ENCODE results near the gene KRTAP22-1.

Gene KRTAP22-1

GRCh38 chr21:30634906-30635305 lies 34.0 kb downstream of the KRTAP22-1 start, which contains the start of gene KRTAP20-2:
Gene KRTAP20-2 (plus strand): TSS chr21:30635206. CDS start chr21:30635264, 58 bp downstream.
- no peaks in the 10 kb centered on the region for H3K4me1 ChIP-seq (ENCODE audit: control insufficient read depth, insufficient read depth, low read length)
- no peak within 1 kb of the TSS for H3K27ac ChIP-seq (ENCODE audit: low read depth, low read length)
- H3K36me3 ChIP-seq (ENCODE audit: control insufficient read depth, insufficient read depth, low read length) = no peaks in the 10 kb centered on the region
- H3K9ac ChIP-seq (ENCODE audit: low read length) = no peak within 1 kb of the TSS
- no peaks in the 10 kb centered on the region for H3K27me3 ChIP-seq (ENCODE audit: control insufficient read depth, insufficient read depth, low read length)
- no peak within 1 kb of the TSS for H3K4me3 ChIP-seq (ENCODE audit: low read length)

DNA sequence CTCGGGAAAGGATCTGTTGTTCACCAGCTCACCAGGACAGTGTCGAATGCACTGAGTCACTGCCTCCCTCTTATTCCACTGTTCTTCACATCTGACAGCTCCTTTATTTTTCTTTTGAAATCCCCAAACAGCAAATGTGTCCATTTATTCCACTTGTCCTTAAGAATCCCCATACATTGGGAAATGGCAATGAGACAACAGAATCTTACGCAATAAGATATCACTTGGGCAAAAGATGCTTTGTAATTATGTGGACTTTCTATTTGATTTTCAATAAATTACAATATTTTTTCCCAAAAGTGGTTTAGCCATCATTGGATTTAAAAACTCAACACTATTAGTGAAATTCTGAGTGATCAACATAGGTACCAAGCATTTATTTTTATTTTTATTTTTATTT lies 37.8 kb downstream of the KRTAP22-1 start:
- no peaks in the 10 kb centered on the region for H3K27me3 ChIP-seq (ENCODE audit: control insufficient read depth, insufficient read depth, low read length)
- H3K9ac ChIP-seq (ENCODE audit: low read length) = no peak overlapping the region
- H3K4me3 ChIP-seq (ENCODE audit: low read length) = no peak overlapping the region
- no peak overlapping the region for H3K27ac ChIP-seq (ENCODE audit: low read depth, low read length)
- no peaks in the 10 kb centered on the region for H3K4me1 ChIP-seq (ENCODE audit: control insufficient read depth, insufficient read depth, low read length)
- no peaks in the 10 kb centered on the region for H3K36me3 ChIP-seq (ENCODE audit: control insufficient read depth, insufficient read depth, low read length)

GRCh38 chr21:30642564-30642963 lies 41.7 kb downstream of the KRTAP22-1 start, which contains the start of gene KRTAP20-3:
Gene KRTAP20-3 (plus strand): TSS chr21:30642864.
- Histone ChIP-seq H3K36me3 (ENCODE audit: control insufficient read depth, insufficient read depth, low read length) (no peaks in the 10 kb centered on the region), H3K4me3 (ENCODE audit: low read length) (no peak within 1 kb of the TSS), H3K9ac (ENCODE audit: low read length) (no peak within 1 kb of the TSS), H3K27ac (ENCODE audit: low read depth, low read length) (no peak within 1 kb of the TSS), H3K4me1 (ENCODE audit: control insufficient read depth, insufficient read depth, low read length) (no peaks in the 10 kb centered on the region), H3K27me3 (ENCODE audit: control insufficient read depth, insufficient read depth, low read length) (no peaks in the 10 kb centered on the region)

- Histone ChIP-seq H3K36me3 (ENCODE audit: control insufficient read depth, insufficient read depth, low read length) (no peaks in the 10 kb centered on the region), H3K4me1 (ENCODE audit: control insufficient read depth, insufficient read depth, low read length) (no peaks in the 10 kb centered on the region), H3K9ac (ENCODE audit: low read length) (no peak overlapping the region), H3K27me3 (ENCODE audit: control insufficient read depth, insufficient read depth, low read length) (no peaks in the 10 kb centered on the region), H3K4me3 (ENCODE audit: low read length) (no peak overlapping the region), H3K27ac (ENCODE audit: low read depth, low read length) (no peak overlapping the region)
Observed at GRCh38 chr21:30646904-30647414, 46.1 kb downstream of the KRTAP22-1 start.

All from rectal smooth muscle tissue (tissue), 1 donor.